Measurements from ENCODE around the gene RCE1.

The RCE1 gene

GRCh38 chr11:66880496-66881450 is 37.5 kb downstream of the RCE1 start:
- Histone ChIP-seq H3K27ac (ENCODE audit: low read depth in 2 of 2, low read length in 2 of 2) (no peak overlapping the region), H3K4me1 (ENCODE audit: control insufficient read depth in 2 of 2, insufficient read depth in 2 of 2, low read length in 2 of 2) (peaks cover 7 to 11% of the 10 kb centered on the region in 2 donors), H3K9ac (ENCODE audit: low read depth in 1 of 2, low read length in 2 of 2) (no peak overlapping the region), H3K4me3 (ENCODE audit: low read length in 2 of 2) (no peak overlapping the region), H3K9me3 (ENCODE audit: control insufficient read depth in 2 of 2, low read length in 2 of 2) (no peaks in the 10 kb centered on the region), H3K27me3 (ENCODE audit: control insufficient read depth in 2 of 2, insufficient read depth in 2 of 2, low read length in 2 of 2) (no peaks in the 10 kb centered on the region), H3K36me3 (ENCODE audit: control insufficient read depth in 2 of 2, insufficient read depth in 2 of 2, low read length in 2 of 2) (no peaks in the 10 kb centered on the region)

GRCh38 chr11:66881451-66881835 is 38.2 kb downstream of the RCE1 start:
- Histone ChIP-seq H3K9me3 (ENCODE audit: control insufficient read depth in 2 of 2, low read length in 2 of 2) (no peaks in the 10 kb centered on the region), H3K4me3 (ENCODE audit: low read length in 2 of 2) (no peak overlapping the region), H3K36me3 (ENCODE audit: control insufficient read depth in 2 of 2, insufficient read depth in 2 of 2, low read length in 2 of 2) (no peaks in the 10 kb centered on the region), H3K27ac (ENCODE audit: low read depth in 2 of 2, low read length in 2 of 2) (no peak overlapping the region), H3K9ac (ENCODE audit: low read depth in 1 of 2, low read length in 2 of 2) (no peak overlapping the region), H3K4me1 (ENCODE audit: control insufficient read depth in 2 of 2, insufficient read depth in 2 of 2, low read length in 2 of 2) (peaks cover 7 to 11% of the 10 kb centered on the region in 2 donors), H3K27me3 (ENCODE audit: control insufficient read depth in 2 of 2, insufficient read depth in 2 of 2, low read length in 2 of 2) (no peaks in the 10 kb centered on the region)

GRCh38 chr11:66881927-66882452 is 38.7 kb downstream of the RCE1 start:
- H3K4me1 ChIP-seq (ENCODE audit: control insufficient read depth in 2 of 2, insufficient read depth in 2 of 2, low read length in 2 of 2), result peaks cover 7 to 11% of the 10 kb centered on the region in 2 donors
- H3K27ac ChIP-seq (ENCODE audit: low read depth in 2 of 2, low read length in 2 of 2), result no peak overlapping the region
- no peaks in the 10 kb centered on the region for H3K27me3 ChIP-seq (ENCODE audit: control insufficient read depth in 2 of 2, insufficient read depth in 2 of 2, low read length in 2 of 2)
- H3K9ac ChIP-seq (ENCODE audit: low read depth in 1 of 2, low read length in 2 of 2), result no peak overlapping the region
- no peaks in the 10 kb centered on the region for H3K9me3 ChIP-seq (ENCODE audit: control insufficient read depth in 2 of 2, low read length in 2 of 2)
- H3K36me3 ChIP-seq (ENCODE audit: control insufficient read depth in 2 of 2, insufficient read depth in 2 of 2, low read length in 2 of 2), result no peaks in the 10 kb centered on the region
- no peak overlapping the region for H3K4me3 ChIP-seq (ENCODE audit: low read length in 2 of 2)

- Histone ChIP-seq H3K27me3 (ENCODE audit: control insufficient read depth in 2 of 2, insufficient read depth in 2 of 2, low read length in 2 of 2) (no peaks in the 10 kb centered on the region), H3K9me3 (ENCODE audit: control insufficient read depth in 2 of 2, low read length in 2 of 2) (no peaks in the 10 kb centered on the region), H3K36me3 (ENCODE audit: control insufficient read depth in 2 of 2, insufficient read depth in 2 of 2, low read length in 2 of 2) (no peaks in the 10 kb centered on the region), H3K9ac (ENCODE audit: low read depth in 1 of 2, low read length in 2 of 2) (peak overlapping the region in 1 of 2 donors; percentile 51), H3K4me3 (ENCODE audit: low read length in 2 of 2) (peak overlapping the region; percentile 20 to 22), H3K4me1 (ENCODE audit: control insufficient read depth in 2 of 2, insufficient read depth in 2 of 2, low read length in 2 of 2) (peaks cover 7 to 11% of the 10 kb centered on the region in 2 donors), H3K27ac (ENCODE audit: low read depth in 2 of 2, low read length in 2 of 2) (no peak overlapping the region)
Measured at GRCh38 chr11:66882561-66883015, 39.3 kb downstream of the RCE1 start.

- H3K4me3 ChIP-seq (ENCODE audit: low read length in 2 of 2), result peak overlapping the region; percentile 20 to 22
- H3K36me3 ChIP-seq (ENCODE audit: control insufficient read depth in 2 of 2, insufficient read depth in 2 of 2, low read length in 2 of 2), result no peaks in the 10 kb centered on the region
- peaks cover 7 to 11% of the 10 kb centered on the region in 2 donors for H3K4me1 ChIP-seq (ENCODE audit: control insufficient read depth in 2 of 2, insufficient read depth in 2 of 2, low read length in 2 of 2)
- no peaks in the 10 kb centered on the region for H3K9me3 ChIP-seq (ENCODE audit: control insufficient read depth in 2 of 2, low read length in 2 of 2)
- no peaks in the 10 kb centered on the region for H3K27me3 ChIP-seq (ENCODE audit: control insufficient read depth in 2 of 2, insufficient read depth in 2 of 2, low read length in 2 of 2)
- no peak overlapping the region for H3K27ac ChIP-seq (ENCODE audit: low read depth in 2 of 2, low read length in 2 of 2)
- H3K9ac ChIP-seq (ENCODE audit: low read depth in 1 of 2, low read length in 2 of 2), result peak overlapping the region; percentile 24 to 51
Measured at GRCh38 chr11:66883016-66883965, 40.0 kb downstream of the RCE1 start.

GRCh38 chr11:66884443-66884842 is 41.2 kb downstream of the RCE1 start:
- Histone ChIP-seq H3K9ac (ENCODE audit: low read depth in 1 of 2, low read length in 2 of 2) (no peak overlapping the region), H3K27me3 (ENCODE audit: control insufficient read depth in 2 of 2, insufficient read depth in 2 of 2, low read length in 2 of 2) (no peaks in the 10 kb centered on the region), H3K4me3 (ENCODE audit: low read length in 2 of 2) (no peak overlapping the region), H3K4me1 (ENCODE audit: control insufficient read depth in 2 of 2, insufficient read depth in 2 of 2, low read length in 2 of 2) (peaks cover 7 to 11% of the 10 kb centered on the region in 2 donors), H3K9me3 (ENCODE audit: control insufficient read depth in 2 of 2, low read length in 2 of 2) (no peaks in the 10 kb centered on the region), H3K27ac (ENCODE audit: low read depth in 2 of 2, low read length in 2 of 2) (no peak overlapping the region), H3K36me3 (ENCODE audit: control insufficient read depth in 2 of 2, insufficient read depth in 2 of 2, low read length in 2 of 2) (no peaks in the 10 kb centered on the region)

- peaks cover 7 to 8% of the 10 kb centered on the region in 2 donors for H3K4me1 ChIP-seq (ENCODE audit: control insufficient read depth in 2 of 2, insufficient read depth in 2 of 2, low read length in 2 of 2)
Measured at GRCh38 chr11:66885469-66885868, 42.2 kb downstream of the RCE1 start.

GRCh38 chr11:66885950-66886440 is 42.8 kb downstream of the RCE1 start:
- H3K27ac ChIP-seq (ENCODE audit: low read depth in 2 of 2, low read length in 2 of 2), result no peak overlapping the region
- H3K27me3 ChIP-seq (ENCODE audit: control insufficient read depth in 2 of 2, insufficient read depth in 2 of 2, low read length in 2 of 2), result no peaks in the 10 kb centered on the region
- H3K4me3 ChIP-seq (ENCODE audit: low read length in 2 of 2), result no peak overlapping the region
- peaks cover 7 to 8% of the 10 kb centered on the region in 2 donors for H3K4me1 ChIP-seq (ENCODE audit: control insufficient read depth in 2 of 2, insufficient read depth in 2 of 2, low read length in 2 of 2)
- no peaks in the 10 kb centered on the region for H3K9me3 ChIP-seq (ENCODE audit: control insufficient read depth in 2 of 2, low read length in 2 of 2)
- no peak overlapping the region for H3K9ac ChIP-seq (ENCODE audit: low read depth in 1 of 2, low read length in 2 of 2)
- no peaks in the 10 kb centered on the region for H3K36me3 ChIP-seq (ENCODE audit: control insufficient read depth in 2 of 2, insufficient read depth in 2 of 2, low read length in 2 of 2)

More at GRCh38 chr11:66885469-66885868, 42.2 kb downstream of the RCE1 start:
- Histone ChIP-seq H3K4me3 (ENCODE audit: low read length in 2 of 2) (no peak overlapping the region), H3K27ac (ENCODE audit: low read depth in 2 of 2, low read length in 2 of 2) (no peak overlapping the region), H3K36me3 (ENCODE audit: control insufficient read depth in 2 of 2, insufficient read depth in 2 of 2, low read length in 2 of 2) (no peaks in the 10 kb centered on the region), H3K9ac (ENCODE audit: low read depth in 1 of 2, low read length in 2 of 2) (no peak overlapping the region), H3K27me3 (ENCODE audit: control insufficient read depth in 2 of 2, insufficient read depth in 2 of 2, low read length in 2 of 2) (no peaks in the 10 kb centered on the region), H3K9me3 (ENCODE audit: control insufficient read depth in 2 of 2, low read length in 2 of 2) (no peaks in the 10 kb centered on the region)

GRCh38 chr11:66886671-66887221 is 43.5 kb downstream of the RCE1 start:
- H3K9ac ChIP-seq (ENCODE audit: low read depth in 1 of 2, low read length in 2 of 2), result no peak overlapping the region
- H3K36me3 ChIP-seq (ENCODE audit: control insufficient read depth in 2 of 2, insufficient read depth in 2 of 2, low read length in 2 of 2), result no peaks in the 10 kb centered on the region
- peaks cover 7 to 8% of the 10 kb centered on the region in 2 donors for H3K4me1 ChIP-seq (ENCODE audit: control insufficient read depth in 2 of 2, insufficient read depth in 2 of 2, low read length in 2 of 2)
- H3K9me3 ChIP-seq (ENCODE audit: control insufficient read depth in 2 of 2, low read length in 2 of 2), result no peaks in the 10 kb centered on the region
- H3K4me3 ChIP-seq (ENCODE audit: low read length in 2 of 2), result no peak overlapping the region
- H3K27me3 ChIP-seq (ENCODE audit: control insufficient read depth in 2 of 2, insufficient read depth in 2 of 2, low read length in 2 of 2), result no peaks in the 10 kb centered on the region
- H3K27ac ChIP-seq (ENCODE audit: low read depth in 2 of 2, low read length in 2 of 2), result no peak overlapping the region
